HG03103 (cell line): ENCODE data around the gene SLC25A30.
"Not testable (repeated sequence)": the region's sequence is repeated elsewhere in the genome, so short reads cannot be mapped to it uniquely, and the experiment has no call there.

Source experiments
- ATAC-seq: cut with Tn5 transposase; IDR thresholded peaks from one replicate; pipeline ENCODE4 v1.9.1; 2021; ENCODE audit warnings: low read depth; ENCODE audit not compliant: unreplicated experiment

SLC25A30 gene

GRCh38 chr13:45370922-45371406 is 47.2 kb downstream of the SLC25A30 start:
- no peak for ATAC-seq

GRCh38 chr13:45369116-45369515 is 49.1 kb downstream of the SLC25A30 start:
- ATAC-seq: no peak

- no peak for ATAC-seq
Observed at GRCh38 chr13:45368571-45368970, 49.6 kb downstream of the SLC25A30 start.

- no peak for ATAC-seq
Observed at GRCh38 chr13:45368005-45368404, 50.2 kb downstream of the SLC25A30 start.

- ATAC-seq: peak; percentile 90
Observed at GRCh38 chr13:45367358-45367757, 50.8 kb downstream of the SLC25A30 start.

GRCh38 chr13:45365558-45365885 is 52.7 kb downstream of the SLC25A30 start:
- no peak for ATAC-seq

- ATAC-seq: no peak
Observed at GRCh38 chr13:45364876-45365557, 53.2 kb downstream of the SLC25A30 start.

- ATAC-seq: no peak
Observed at GRCh38 chr13:45362939-45363338, 55.2 kb downstream of the SLC25A30 start.

- no peak for ATAC-seq
Observed at GRCh38 chr13:45361596-45362206, 56.5 kb downstream of the SLC25A30 start.

- ATAC-seq: no peak
Observed at GRCh38 chr13:45356966-45357672, 61.1 kb downstream of the SLC25A30 start.

- no peak for ATAC-seq
Observed at GRCh38 chr13:45353895-45354294, 64.3 kb downstream of the SLC25A30 start.

GRCh38 chr13:45352031-45352430 is 66.1 kb downstream of the SLC25A30 start:
- ATAC-seq: no peak

- ATAC-seq: no peak
Observed at GRCh38 chr13:45350152-45350551, 68.0 kb downstream of the SLC25A30 start.

- no peak for ATAC-seq
Observed at GRCh38 chr13:45349438-45349837, 68.7 kb downstream of the SLC25A30 start.

- ATAC-seq: not testable (repeated sequence)
Observed at GRCh38 chr13:45344064-45344463, 74.1 kb downstream of the SLC25A30 start.
